ENCODE measurements around the gene GPR35. TPM values are rescaled to one million over a fixed set of nuclear protein-coding genes. Genes with fewer than 3 reads are reported as not detected.

Gene GPR35
- polyA plus RNA-seq, 1 experiment: 0.06 TPM

GRCh38 chr2:240602266-240603050 is 22.8 kb upstream of the GPR35 start:
- no peak for DNase-seq (ENCODE audit: low read depth, low spot score)
- TF ChIP-seq CTCF (IDR thresholded peaks at IDR 0.05; ENCODE audit: low read depth, low read length): no peak
- H3K4me3 ChIP-seq (ENCODE audit: low read depth, low read length): no peak overlapping the region
- H3K9me3 ChIP-seq (ENCODE audit: control insufficient read depth, insufficient read depth, low read length): no peaks in the 10 kb centered on the region; the same call in 1 of the 2 replicates
- ChIA-PET CTCF (no interaction called here), POLR2A (interaction anchor here (0.6 kb wide), 1 partner anchor 36 kb away, joined by 3 read pairs; no protein-coding TSS in a partner anchor)
- H3K27ac ChIP-seq (ENCODE audit: low read depth, low read length): no peak overlapping the region
- no peaks in the 10 kb centered on the region for H3K27me3 ChIP-seq (ENCODE audit: control insufficient read depth, insufficient read depth, low read length)

- Histone ChIP-seq H3K9me3 (ENCODE audit: control insufficient read depth, insufficient read depth, low read length) (no peaks in the 10 kb centered on the region; the same call in 1 of the 2 replicates), H3K27me3 (ENCODE audit: control insufficient read depth, insufficient read depth, low read length) (no peaks in the 10 kb centered on the region), H3K4me3 (ENCODE audit: low read depth, low read length) (no peak overlapping the region), H3K27ac (ENCODE audit: low read depth, low read length) (no peak overlapping the region)
- no peak for DNase-seq (ENCODE audit: low read depth, low spot score)
- ChIA-PET CTCF (no interaction called here), POLR2A (no interaction called here)
- no peak for TF ChIP-seq CTCF (IDR thresholded peaks at IDR 0.05; ENCODE audit: low read depth, low read length)
These were observed 22.0 kb upstream of the GPR35 start for GRCh38 chr2:240603081-240603835.

GRCh38 chr2:240603846-240604245 is 21.4 kb upstream of the GPR35 start:
- no peak overlapping the region for H3K27ac ChIP-seq (ENCODE audit: low read depth, low read length)
- no peak overlapping the region for H3K4me3 ChIP-seq (ENCODE audit: low read depth, low read length)
- no peak for TF ChIP-seq CTCF (IDR thresholded peaks at IDR 0.05; ENCODE audit: low read depth, low read length)
- H3K27me3 ChIP-seq (ENCODE audit: control insufficient read depth, insufficient read depth, low read length): no peaks in the 10 kb centered on the region
- ChIA-PET POLR2A (no interaction called here), CTCF (interaction anchor here (1.4 kb wide), 1 partner anchor 237 kb away, joined by 4 read pairs; no protein-coding TSS in a partner anchor)
- no peak for DNase-seq (ENCODE audit: low read depth, low spot score)
- no peaks in the 10 kb centered on the region; the same call in 1 of the 2 replicates for H3K9me3 ChIP-seq (ENCODE audit: control insufficient read depth, insufficient read depth, low read length)

GRCh38 chr2:240604291-240604938 is 20.9 kb upstream of the GPR35 start:
- Histone ChIP-seq H3K27me3 (ENCODE audit: control insufficient read depth, insufficient read depth, low read length) (no peaks in the 10 kb centered on the region), H3K27ac (ENCODE audit: low read depth, low read length) (no peak overlapping the region), H3K9me3 (ENCODE audit: control insufficient read depth, insufficient read depth, low read length) (no peaks in the 10 kb centered on the region; the same call in 1 of the 2 replicates), H3K4me3 (ENCODE audit: low read depth, low read length) (no peak overlapping the region)
- ChIA-PET CTCF (interaction anchor here (1.4 kb wide), 1 partner anchor 236 kb away, joined by 4 read pairs; no protein-coding TSS in a partner anchor), POLR2A (no interaction called here)
- TF ChIP-seq CTCF (IDR thresholded peaks at IDR 0.05; ENCODE audit: low read depth, low read length): peak; percentile 57
- DNase-seq (ENCODE audit: low read depth, low spot score): no peak

Measured in AG04450 (cell line).